ENCODE measurements around the gene KIAA1549.

DNA sequence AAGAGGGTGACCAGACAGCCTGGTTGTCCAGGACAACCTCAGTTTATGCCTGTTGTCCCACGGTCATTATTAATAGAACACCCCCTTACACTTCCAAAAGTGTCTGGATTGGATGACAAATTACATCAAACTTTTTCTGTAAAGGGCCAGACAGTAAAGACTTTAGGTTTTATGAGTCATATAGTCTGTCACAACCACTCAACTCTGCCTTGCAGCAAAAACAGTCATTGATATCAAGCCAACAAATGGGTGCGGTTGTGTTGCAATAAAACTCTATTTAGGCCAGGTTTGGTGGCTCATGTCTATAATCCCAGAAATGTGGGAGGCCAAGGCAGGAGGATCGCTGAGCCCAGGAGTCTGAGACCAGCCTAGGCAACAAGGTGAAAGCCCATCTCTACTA is 116.5 kb downstream of the KIAA1549 start:
- TF ChIP-seq, protein P1, sequence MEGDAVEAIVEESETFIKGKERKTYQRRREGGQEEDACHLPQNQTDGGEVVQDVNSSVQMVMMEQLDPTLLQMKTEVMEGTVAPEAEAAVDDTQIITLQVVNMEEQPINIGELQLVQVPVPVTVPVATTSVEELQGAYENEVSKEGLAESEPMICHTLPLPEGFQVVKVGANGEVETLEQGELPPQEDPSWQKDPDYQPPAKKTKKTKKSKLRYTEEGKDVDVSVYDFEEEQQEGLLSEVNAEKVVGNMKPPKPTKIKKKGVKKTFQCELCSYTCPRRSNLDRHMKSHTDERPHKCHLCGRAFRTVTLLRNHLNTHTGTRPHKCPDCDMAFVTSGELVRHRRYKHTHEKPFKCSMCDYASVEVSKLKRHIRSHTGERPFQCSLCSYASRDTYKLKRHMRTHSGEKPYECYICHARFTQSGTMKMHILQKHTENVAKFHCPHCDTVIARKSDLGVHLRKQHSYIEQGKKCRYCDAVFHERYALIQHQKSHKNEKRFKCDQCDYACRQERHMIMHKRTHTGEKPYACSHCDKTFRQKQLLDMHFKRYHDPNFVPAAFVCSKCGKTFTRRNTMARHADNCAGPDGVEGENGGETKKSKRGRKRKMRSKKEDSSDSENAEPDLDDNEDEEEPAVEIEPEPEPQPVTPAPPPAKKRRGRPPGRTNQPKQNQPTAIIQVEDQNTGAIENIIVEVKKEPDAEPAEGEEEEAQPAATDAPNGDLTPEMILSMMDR (IDR thresholded peaks at IDR 0.05), result no peak
- TF ChIP-seq POLR2A (IDR thresholded peaks at IDR 0.05) (no peak), EP300 (IDR thresholded peaks at IDR 0.05) (no peak)

All from ovary (tissue), 3 donors.